ENCODE results near the gene ZNF292.
"Not testable (repeated sequence)": the region's sequence is repeated elsewhere in the genome, so short reads cannot be mapped to it uniquely, and the experiment has no call there.

ZNF292 gene

DNA sequence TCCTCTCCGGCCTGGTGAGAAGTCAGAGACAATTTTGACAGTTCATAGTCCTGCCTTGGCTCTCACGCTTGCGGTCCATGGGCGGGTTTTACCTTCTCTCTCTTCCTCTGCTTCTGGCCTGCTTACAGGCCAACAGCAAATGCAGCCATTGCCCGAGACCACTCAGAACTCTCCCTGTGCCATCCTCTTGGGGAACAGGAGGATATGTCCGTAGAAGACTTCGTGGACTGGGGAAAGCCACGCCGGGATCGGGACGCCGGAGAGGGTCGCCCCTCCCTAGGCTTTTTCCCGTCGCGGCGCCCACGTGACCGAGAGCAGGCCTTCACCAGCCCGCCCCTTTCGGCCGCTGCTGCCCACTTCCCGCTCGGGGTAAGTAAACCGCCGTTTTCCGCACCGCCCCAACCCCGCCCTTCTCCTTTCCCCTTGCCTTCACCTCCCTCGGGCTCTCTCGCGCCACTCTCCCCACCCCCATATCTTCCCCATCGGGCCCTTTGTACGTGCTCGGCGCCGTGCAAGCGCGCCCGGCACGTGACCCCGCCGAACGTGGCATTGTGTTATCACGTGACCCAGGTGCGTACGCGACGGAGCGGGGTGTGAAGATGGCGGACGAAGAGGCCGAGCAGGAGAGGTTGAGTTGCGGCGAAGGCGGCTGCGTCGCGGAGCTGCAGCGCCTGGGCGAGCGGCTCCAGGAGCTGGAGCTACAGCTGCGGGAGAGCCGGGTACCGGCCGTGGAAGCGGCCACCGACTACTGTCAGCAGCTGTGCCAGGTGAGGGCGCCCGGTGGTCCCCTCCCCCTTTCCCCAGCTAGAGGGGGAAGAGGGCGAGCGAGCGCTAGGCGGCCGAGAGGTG, at the start of gene ZNF292:
ZNF292 (plus strand) TSS at position 573 of the 849 bp plus-strand sequence; CDS start at position 600, 27 bp downstream.
- peak; percentile 99 for DNase-seq

DNA sequence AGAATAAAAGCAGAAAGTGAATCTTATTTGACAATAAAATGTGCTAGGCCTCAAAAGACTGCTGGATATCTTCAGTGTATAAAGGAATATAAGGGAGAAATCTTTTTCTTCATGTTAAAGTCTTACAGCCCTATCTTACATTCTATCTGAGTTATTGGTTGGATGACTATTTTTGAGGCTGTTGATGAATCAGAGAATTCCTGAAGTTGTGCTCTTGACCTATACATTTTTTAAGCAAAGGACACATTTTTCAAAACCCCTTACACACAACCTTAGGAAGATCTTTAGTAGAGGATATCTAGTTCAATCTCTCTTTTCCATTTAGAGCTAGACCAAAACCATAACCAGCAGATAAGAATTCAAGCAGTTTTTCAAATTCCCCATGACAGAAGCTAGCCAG, 49.5 kb upstream of the ZNF292 start:
- DNase-seq = peak; percentile 83

DNA sequence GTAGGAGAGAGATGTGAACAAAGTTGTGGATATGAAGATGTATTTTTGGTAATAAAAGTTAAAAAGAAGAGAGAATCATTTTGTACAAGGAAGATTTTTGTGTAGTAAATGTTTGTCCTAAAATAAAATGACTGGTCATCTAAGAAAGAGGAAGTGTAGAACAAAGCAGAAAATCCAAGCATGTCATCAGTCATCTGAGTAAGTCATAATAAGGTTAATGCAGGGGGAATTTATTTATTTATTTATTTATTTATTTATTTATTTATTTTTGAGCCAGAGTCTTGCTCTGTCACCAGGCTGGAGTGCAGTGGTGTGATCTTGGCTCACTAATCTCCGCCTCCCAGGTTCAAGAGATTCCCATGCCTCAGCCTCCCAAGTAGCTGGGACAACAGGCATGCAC, 44.7 kb upstream of the ZNF292 start:
- DNase-seq = no peak

DNA sequence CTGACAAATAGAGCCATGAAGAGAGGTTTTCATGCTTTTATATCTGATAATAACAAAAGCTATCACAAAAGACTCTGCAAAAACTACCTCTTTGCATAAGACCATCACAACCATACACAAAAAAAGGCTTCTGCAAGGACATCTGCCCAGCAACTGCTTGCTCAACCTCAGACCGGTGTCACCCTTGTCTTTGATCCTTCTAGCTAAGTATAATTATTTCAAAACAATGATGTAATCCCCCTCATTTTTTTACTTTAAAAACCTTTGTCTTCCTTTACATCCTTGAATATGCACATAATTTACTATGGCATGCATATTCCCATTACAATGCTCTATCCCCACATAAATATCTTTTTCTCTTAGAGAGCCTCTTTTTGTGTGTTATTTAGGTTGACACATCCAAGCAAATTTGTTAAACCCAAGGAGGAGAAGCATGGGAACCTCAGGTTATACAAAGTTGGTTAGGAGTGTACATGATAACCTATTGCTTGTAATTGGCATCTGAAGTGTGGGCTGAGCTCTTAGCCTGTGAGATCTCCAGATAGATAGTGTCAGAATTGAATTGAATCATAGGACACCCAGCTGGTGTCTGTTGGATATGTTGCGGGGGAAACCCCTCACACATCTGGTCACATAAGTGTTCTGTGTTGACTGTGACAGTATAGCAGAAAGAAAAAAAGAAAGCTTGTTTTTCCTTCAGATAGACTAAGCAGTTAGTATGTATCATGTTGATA, 39.8 kb upstream of the ZNF292 start:
- DNase-seq = no peak

DNA sequence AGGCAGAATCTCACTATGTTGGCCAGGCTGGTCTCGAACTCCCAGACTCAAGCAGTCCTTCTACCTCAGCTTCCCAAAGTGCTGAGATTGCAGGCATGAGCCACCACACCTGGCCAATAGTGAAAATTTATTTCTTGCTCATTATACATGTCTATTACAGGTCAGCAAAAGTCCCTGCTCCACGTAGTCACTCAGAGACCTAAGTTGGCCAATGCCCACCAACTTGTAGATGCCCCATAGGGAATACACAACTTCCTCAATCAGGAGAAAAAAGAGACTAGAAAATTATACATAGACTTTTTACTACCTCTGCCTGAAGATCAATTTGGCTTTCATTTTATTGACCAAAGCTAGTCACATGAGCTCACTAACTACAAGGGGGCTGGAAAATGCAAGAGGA, 38.4 kb upstream of the ZNF292 start:
- DNase-seq = no peak

DNA sequence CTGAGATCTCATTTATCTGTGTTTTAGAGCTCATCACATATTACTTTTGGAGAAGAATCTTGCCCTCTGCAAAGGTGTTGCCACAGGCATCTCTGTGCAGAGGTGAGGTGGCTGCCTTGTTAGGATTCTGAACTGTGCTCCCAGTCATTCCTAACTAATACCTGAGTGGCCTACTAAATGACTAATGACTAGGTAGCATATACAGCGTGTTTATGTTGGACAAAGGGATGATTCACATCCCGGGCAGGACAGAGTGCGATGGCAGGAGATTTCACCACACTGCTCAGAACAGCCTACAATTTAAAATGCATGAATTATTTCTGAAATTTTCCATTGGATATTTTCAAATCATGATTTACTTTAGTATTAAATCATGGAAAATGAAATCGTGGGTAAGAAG, 37.3 kb upstream of the ZNF292 start:
- peak; percentile 27 for DNase-seq

DNA sequence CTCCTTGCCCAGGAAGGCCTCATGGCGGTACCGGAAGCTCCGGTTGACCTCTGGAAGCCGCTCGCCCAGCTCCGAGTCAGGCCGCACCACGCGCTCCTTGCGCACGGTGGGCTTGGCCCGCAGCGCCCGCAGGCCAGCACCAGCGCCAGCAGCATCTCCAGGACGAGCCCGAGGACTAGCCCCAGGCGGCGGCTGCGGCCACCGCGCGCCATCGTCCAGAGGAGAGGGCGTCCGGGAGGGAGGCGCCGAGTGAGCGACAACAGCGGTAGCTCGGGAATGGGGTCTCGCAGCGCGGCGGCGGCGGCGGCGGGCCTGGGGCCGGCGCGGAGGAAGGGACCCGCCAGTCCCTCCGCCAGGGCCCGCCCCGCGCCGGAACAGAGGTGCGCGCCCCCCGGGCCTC, 32.9 kb upstream of the ZNF292 start:
- no peak for DNase-seq

DNA sequence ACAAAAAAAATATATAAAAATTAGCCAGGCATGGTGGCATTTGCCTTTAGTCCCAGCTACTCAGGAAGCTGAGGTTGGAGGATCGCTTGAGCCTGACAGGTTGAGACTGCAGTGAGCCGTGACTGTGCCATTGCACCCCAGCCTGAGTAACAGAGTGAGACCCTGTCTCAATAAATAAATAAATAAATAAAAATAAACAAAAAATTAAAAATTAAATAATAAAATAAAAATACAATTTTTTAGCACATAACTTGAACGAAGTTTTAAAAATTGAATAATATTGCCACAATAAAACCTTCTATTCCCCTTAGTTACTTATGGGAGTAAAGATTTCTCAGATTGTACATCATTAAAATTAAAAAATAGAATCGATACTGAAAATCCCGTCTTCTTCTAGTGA, 31.3 kb upstream of the ZNF292 start:
- no peak for DNase-seq

DNA sequence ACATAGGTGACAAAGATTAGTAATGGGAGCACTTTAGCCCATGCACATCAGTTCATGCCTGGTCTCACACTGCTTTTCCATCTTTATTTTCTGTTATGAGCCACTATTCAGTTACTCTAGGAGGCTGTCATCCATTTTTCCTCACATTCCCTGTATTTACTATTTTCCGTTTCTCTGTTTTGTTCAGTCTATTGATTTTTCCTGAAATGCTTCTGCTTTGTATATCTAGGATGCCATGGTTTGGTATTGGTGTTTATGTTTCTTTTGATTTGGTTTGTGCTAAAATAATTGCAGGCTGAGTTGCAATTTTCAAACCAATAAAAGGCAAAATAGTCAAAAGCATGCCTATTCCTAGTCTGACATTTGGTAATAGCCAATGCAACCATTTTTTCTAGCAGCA, 28.9 kb upstream of the ZNF292 start:
- no peak for DNase-seq

DNA sequence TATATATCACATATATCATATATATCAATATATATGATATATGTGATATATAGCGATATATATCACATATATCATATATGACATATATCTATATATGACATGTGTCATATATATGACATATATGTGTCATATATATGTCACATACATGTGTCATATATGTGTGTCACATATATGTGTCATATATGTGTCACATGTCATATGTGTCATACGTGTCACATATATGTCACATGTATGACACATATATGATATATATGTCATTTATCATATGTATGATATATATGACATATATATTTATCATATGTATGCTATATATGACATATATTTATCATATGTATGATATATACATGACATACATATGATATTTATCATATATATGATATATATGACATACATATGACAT, 27.6 kb upstream of the ZNF292 start:
- DNase-seq = no peak

DNA sequence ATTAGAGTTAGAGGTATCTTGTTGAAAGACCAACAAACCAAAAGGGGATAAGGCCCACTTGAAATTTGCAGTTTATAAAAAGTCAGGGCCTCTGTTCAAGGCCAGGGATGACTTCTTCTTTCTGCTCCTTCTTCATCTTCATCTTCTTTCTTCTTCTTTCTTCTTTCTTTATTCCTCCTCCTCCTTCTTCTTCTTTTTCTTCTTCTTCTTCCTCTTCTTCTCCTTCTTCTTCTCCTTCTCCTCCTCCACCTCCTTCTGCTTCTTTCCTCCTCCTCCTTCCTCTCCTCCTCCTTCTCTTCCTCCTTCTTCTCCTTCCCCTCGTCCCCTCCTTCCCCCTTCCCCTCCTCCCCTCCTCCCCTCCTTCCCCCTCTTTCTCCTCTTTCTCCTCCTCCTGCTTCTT, 18.4 kb upstream of the ZNF292 start:
- DNase-seq = no peak

DNA sequence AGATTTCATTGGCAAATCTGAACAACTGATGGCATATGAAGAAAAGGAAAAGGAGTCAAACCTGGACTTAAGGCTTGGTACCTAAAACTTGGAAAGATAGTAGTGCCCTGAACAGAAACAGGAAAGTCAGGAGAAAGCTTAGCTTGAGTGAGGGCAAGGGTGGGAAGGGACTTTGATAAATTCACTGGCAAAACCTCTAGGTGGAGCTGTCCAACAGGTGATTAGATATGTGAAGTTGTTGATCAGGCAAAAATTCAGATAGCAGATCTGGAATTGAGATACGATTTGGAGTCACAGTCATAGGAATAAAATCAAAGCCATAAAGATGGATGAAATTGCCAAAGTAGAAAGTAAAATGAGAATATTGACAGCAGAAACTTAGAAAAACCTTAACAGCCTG, 16.1 kb upstream of the ZNF292 start:
- DNase-seq = peak; percentile 61

DNA sequence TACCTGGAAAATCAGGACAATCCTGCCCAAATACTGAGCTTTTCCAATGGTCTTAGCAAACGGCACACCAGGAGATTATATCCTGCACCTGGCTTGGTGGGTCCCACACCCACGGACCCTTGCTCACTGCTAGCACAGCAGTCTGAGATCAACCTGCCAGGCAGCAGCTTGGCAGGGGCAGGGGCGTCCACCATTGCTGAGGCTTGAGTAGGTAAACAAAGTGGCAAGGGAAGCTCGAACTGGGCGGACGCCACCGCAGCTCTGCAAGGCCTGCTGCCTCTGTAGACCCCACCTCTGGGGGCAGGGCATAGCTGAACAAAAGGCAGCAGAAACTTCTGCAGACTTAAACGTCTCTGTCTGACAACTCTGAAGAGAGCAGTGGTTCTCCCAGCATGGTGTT, 15.4 kb upstream of the ZNF292 start:
- DNase-seq = not testable (repeated sequence)

DNA sequence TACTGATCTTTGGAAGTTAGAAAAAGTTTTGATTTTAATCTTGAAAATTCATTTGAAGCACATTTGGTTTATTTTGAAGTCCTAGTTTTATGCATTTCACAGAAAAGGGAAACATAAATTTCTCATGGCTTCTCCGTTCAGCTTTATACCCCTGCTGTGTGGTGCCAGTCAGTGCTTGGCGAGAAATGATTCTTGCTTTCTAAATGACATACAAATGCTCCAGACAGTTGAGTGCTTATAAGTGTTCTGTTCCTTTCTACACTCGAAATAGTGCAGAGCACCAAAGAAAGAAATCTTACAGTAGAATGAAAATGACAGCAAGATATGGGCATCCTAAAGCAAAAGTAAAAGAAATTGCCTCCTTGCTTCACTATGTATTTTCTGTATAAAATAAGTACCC, 9.0 kb upstream of the ZNF292 start:
- DNase-seq = no peak

DNA sequence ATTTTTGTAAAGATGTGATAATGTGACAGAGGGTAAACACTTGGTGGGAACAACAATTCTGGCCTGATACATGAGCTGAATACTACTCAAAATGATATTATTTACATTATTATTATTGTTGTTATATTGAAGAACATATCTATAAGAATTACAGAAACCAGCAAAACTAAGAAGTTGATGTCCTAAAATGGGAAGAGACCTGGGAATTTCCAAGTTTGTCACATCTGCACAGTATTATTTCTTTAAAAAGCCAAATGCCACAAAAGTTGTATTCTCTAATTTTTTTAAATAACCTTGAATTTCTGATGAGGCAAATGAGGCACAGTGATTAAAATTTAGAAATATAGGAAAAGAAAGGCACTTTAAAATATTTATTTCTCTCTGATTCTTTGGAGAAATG, 5.0 kb upstream of the ZNF292 start:
- no peak for DNase-seq

DNA sequence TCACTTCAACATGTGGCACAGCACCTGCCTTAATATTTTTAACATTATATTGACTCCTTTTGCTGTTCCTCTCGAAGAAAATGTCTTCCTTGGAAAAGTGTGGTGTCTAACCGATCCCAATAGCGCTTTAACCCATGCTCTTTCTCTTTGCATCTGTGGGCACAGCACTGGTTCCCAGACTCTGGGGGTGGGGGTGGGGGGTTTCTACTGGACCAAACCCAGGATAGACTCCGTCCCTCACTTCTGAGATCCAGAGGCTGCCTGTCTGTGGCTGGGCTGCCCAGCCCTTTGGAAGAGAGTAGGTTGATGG, 3.9 kb upstream of the ZNF292 start:
- no peak for DNase-seq

DNA sequence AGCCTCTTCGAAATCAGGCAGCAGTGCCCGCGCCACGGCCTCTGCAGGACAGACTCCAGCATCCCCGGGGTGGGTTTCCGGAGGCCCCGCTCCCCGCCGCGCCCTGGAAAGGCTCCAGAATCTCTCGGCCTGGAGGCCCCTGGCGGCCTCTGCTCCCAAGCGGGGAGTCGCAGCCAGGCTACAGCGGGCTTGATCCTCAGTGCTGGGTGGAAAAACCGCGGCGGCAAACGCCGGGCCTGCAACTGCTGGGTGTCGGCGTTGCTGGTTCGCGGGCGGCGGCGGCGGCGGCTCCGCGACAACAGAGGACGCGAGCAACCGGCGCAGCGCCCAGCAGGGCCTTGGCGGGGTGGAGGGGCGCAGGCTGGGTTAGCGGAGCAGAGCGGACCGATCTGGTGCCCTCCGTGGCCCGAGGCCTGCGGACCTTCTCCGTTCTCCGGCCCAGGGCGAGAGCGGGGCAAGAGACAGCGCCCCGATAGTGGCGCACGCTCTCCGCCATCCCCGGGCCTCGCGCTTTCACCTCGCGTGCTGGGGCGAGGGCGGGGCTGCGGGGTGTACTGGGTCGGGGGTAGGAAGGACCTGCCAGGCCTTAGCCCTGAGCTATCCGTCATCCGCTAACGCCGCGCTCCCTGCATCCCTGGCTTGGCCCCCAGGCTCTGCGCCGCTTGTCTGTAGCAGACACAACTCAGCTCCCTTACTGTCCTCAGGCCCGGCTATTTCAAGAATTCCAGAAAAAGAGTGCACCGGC, 3.4 kb upstream of the ZNF292 start:
- peak; percentile 70 for DNase-seq

DNA sequence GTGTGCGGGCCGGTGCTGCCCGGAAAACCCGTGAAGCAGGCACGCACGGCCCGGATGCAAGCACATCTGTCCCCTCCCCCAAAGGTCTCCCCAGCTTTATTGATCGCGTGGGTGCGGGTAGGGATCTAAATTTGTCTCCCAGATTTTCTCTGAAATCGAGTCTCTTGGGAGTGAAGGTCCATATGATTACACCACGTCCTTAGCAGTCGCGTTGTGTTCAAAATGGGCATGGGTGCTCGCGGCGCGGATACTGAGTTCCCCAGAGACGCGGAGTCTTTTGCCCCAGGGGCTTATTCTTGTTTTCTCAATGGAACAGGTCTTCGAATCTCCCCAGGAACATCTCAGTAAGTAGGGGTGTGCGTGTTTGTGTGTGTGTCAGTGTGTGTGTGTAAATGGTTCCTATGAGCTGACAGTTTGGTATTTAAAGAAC, 2.8 kb upstream of the ZNF292 start:
- peak; percentile 46 for DNase-seq

DNA sequence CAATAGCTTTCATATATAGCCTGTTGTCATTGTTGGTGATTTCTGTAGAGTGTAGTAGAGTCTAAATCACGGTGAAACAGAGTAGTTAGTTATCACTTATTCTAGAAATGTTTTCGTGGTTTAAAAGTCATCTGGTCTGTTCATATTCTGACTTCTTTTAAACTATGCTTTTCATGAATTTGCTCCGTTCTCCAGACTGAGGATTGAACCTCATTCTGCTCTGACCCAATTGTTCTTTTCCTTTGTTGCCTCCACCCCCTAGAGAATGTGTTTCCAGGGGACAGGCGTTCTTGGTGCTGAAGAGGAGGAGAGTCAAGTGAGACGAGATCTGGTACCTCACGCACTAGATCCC, 748 bp upstream of the ZNF292 start:
- DNase-seq = no peak

DNA sequence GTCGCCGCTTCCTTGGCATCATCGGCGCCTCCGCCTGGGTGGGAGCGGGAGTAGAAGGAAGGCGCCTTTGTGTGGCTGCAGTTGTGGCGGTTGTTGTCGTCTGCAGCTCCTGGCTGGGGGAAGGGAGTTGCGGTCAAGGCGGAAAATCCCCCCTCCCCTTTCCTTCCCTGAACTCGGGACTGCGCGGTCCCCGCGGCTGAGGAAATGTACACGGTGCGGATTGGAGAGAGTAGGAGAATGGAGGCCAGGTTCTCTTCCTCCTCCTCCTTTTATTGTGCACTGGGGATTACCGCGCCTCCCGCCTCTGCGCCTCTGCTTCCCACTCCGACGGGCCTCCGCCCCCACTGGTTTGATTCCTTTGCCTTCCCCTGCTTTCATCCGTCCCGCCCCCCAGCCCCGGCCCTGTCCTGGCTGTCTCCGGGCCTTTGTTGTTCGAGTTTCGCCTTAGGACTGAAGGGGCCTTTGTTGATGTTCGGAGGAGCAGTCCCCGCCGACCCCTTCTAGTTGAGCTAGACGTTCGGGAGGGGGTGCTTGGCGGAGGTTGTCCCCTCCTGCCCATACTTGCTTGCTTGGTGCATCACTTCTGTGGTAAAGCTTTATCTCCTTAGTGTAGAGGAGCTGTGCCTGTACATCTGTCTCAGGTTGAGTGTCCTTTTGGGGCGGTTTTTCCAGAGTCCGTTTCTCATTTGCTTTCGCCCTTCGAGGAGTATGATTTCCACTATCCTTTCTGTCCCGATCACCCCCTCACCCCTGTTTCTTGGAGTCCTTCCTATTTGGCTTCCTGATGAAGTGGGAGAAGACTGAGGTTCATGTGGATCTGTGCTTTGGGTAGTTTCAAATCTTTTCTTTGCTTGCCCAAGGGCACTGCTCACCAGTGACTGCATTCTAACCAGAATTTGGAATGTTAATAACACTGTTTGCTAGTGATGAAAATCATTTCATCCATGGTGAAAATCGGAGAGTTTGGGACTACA, 764 bp downstream of the ZNF292 start:
- peak; percentile 72 for DNase-seq

DNA sequence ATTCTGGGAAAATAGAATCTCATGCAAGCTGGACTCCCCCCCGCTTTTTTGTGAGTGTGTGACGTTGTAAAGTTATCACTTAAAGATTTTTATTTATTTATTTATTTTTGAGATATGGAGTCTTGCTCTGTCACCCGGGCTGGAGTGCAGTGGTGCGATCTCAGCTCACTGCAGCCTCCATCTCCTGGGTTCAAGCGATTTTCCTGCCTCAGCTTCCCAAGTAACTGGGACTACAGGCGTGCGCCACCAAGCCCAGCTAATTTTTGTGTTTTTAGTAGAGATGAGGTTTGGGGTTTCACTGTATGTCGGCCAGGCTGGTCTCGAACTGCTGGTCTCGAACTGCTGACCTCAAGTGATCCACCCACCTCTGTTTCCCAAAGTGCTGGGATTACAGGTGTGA, 2.2 kb downstream of the ZNF292 start:
- not testable (repeated sequence) for DNase-seq

DNA sequence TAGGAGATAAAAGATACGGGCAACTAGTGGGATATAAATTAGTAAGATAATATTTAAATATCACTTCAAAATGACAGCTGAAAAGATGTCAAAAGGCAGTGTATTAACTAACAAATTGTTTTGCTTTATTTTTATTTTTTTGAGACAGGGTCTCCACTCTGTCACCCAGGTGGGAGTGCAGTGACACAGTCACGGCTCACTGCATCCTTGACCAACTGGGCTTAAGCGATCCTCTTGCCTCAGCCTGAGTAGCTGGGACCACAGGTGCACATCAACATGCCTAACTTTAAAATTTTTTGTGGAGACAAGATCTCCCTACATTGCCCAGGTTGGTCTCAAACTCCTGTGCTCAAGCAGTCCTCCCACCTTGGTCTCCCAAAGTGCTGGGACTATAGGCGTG, 5.9 kb downstream of the ZNF292 start:
- no peak for DNase-seq

DNA sequence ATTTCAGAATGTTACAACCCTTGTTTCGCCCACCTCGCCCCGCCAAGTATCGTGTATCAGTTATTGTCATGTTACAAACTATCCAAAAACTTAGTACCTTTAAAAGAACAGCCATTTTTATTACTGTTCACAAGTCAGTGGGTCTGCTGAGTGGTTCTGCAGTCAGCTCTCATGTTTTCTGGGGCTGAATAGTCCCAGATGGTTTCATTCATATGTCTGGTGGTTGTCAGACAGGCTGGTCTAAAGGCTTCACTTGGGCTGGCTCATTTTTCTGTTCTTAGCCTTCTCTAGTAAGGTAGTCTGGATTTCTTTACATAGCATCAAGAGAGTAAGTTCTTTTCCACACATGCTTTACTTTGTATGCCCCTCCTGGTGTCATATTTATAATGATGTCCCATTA, 8.6 kb downstream of the ZNF292 start:
- DNase-seq = no peak
